Activated CD4-positive, CD25-positive, alpha-beta regulatory T cell treated with anti-CD3 and anti-CD28 coated beads, Interleukin-2, amount 50 U/mL, for 72 hours (primary cell): ENCODE measurements around the gene ETS1.

Source experiments
- DNase-seq: peaks from one replicate; pipeline ENCODE4 v3.0.0; 2021

ETS1 gene

DNA sequence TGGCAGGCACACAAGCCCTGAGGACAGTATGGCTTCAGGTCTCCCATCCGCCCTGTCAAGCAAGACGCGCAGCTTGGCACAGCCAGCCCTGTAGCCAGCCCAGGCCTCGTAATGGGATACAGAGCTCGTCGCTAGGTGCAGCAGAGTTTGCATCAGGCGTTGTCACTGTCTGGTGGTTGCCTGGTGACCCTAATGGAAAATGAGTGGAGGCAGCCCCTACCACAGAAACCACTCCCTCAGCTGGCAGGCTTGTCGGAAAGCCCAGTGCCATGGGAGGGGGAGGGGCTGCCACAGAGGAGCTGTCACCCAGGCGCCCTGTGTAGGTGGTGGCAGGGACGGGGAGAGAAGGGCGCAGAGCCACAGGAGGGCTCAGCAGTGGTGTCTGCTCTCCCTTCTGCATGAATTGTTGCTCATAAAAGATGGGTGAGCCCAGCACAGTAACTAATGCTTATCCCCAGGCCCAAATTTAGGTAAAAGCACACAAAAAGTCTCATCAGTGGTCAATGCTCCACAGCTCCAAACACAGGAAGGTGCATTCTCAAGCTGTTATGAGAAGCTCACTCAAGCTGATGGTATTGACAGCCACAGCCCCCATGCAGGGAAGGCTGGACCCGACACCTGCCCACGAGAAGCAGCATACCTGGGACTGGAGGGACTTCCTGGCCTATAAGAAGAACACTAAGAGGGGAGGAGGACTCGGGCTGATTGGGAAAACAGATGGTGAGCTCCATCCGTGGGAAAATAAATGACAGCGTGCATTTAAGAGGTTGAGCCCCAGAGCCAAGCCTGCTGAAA is 164.6 kb downstream of the ETS1 start:
- DNase-seq = peak; percentile 85

DNA sequence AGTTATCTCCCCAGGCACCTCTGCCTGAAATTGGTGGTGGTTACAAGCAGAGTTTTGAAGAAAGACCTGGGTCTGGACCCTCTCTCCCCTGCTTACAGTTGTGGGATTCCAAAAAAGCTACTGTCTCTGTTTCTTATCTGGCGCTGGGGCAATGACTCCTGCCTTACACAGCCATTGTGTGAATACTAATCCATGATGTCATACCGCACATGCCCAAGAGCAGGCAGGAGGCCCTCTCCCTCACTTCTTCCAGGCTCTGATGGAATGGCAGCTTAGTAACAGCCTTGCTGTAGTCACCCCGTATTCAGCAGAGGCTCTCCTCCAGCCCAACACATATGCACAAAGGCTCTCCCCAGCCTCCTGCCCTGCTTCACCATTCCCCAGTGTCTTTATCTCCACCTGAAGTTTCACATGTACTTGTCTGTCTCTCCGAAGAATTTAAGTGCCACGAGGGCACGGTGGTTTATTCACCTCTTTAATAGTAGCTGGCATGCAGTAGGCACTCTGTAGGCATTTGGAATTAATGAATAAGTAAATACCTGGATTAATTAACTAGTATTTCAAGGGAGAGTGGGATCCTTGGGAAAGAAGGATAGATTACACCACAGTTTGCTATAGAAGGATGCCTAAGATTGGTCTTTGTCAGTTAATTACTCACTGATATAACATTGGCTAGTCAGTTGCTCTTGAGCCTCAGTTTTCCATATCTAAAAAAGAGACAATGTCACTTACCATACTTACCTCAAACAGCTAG is 165.6 kb downstream of the ETS1 start:
- no peak for DNase-seq

DNA sequence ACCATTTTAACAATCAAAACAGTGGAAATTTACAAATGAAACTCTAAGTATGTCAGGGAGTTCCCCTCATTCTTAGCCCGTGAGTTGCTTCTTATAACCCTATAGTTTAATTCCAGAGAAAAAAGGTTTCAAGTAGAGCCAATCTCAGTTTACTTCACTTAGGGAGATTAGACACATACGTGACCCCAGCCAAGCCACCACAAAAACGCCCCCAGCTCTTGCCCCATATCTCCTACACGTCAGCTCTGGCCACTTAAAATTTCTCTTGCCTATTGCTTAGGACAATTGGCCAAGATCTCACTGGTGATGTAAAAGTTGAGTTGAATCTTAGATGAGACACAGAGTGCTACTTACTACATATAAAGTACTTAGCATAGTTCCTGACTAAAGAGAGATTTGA is 166.4 kb downstream of the ETS1 start:
- DNase-seq = no peak

DNA sequence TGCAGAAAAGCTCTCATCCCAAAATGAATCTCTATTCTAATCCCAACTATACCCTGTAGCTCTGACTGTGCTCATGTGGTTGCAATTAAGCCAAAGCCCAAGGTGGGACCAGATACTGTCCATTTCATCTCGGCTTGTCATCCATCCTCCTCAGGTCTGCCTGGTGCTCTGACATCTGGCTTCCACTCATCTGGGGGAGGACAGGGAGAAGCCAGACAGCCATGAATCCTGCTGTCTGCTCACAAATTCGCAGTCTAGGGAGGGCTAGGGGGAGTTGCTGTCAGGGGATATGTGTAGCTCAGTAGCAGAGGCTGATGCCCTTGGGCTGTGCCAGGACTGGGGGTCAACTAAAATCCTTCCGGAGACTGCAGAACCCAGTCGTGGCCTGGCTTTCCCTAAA is 167.1 kb downstream of the ETS1 start:
- no peak for DNase-seq

DNA sequence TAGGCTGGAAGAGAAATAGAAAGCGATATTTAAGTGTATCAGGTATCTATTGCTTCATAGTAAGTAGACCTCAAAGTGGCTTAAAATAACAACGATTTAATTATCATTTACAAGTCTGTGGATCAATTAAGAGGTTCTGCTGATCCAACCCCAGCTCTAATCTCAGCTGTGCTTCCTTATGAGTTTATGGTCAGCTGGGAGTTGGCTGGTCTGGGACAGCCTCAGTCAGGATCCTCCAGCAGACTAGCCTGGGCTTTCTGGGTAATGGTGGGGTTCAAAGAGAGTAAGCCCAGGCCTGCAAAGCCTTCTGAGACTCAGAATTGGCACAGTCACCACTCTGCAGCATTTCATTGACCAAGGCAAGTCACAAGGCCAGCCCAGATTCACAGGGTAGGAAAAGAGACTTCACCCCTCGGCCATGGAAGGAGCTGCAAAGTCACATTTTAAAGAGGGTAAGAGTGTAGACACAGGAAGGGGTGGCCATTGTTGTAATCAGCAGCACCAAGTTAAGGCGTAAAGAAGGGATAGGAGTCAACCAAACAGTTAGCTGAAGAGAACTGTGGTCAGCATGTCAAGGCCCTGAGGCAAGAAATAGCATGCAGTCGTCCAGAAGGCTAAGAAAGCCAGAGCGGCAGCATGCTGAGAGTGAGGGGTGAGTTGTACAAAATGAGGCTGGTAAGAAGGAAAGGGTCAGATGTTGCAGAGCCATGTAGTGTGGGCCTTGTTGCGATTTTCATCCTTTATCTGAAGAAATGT is 168.2 kb downstream of the ETS1 start:
- DNase-seq = no peak

DNA sequence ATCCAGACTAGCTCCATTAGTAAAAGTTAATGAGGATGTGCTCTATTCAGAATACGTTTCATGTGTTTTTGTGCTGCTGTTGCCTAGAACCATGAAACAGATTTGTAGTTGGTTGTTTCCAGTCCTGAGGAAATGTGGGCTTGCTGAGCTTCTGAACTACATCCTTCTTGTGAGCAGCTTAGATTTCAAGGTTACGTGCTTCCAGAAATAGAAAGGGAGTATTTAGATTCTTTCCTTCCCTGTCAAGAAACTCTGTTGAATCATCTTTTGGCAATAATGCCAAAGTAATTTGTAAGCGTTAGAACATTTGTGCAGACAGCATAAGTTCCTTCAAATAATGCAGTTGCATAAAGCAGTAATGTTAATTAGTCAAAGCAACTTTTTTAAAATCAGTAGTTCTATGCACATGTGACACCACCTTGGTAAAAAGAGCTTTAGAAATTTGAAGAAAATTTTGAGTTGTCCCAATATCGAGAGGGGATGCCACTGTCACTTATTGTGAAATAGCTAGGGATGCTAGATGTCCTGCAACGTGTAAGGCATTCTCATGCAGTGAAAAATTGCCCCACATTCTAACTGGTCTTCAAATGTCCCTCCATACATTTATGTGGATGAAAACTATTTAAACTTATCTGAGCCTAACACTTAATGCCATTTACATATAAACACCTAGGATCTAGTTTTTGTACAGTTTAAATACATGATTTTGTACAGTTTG is 169.6 kb downstream of the ETS1 start:
- DNase-seq = no peak

DNA sequence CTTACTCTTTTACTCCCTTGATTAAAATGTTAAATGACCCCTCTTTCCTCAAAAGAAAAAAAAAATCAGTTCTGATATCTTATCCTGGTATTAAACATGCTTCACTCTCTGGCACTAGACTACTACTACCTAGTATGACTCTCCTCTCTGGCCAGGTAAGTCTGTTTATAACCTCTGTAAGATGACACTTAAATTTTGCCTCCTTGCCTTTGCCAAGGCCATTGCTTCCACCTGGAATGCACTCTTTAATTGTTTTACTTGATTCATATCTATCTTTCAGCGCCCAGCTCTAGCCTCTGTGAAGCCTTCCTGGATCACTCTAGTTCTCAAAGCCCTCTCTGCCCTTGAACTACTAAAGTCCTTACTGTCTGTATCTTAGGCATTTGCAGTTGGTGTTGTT is 170.4 kb downstream of the ETS1 start:
- DNase-seq = no peak

DNA sequence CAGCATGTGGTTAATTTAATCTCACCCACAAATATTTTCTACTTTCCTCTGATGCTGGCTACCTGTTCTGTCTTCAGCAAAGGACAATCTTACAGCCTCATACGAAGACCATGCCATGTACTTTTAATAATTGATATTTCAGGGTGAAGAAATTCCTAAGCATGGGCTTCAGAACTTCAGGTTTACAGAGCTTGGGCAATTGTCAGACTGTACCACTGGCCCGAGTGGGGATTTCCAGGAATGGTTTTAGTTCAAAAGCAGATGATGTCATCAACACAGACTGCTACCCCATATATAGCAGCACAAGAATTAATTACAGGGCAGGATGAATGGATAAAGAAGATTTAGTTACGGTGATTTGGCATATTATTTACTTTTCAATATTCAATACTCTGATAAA is 171.8 kb downstream of the ETS1 start:
- no peak for DNase-seq

DNA sequence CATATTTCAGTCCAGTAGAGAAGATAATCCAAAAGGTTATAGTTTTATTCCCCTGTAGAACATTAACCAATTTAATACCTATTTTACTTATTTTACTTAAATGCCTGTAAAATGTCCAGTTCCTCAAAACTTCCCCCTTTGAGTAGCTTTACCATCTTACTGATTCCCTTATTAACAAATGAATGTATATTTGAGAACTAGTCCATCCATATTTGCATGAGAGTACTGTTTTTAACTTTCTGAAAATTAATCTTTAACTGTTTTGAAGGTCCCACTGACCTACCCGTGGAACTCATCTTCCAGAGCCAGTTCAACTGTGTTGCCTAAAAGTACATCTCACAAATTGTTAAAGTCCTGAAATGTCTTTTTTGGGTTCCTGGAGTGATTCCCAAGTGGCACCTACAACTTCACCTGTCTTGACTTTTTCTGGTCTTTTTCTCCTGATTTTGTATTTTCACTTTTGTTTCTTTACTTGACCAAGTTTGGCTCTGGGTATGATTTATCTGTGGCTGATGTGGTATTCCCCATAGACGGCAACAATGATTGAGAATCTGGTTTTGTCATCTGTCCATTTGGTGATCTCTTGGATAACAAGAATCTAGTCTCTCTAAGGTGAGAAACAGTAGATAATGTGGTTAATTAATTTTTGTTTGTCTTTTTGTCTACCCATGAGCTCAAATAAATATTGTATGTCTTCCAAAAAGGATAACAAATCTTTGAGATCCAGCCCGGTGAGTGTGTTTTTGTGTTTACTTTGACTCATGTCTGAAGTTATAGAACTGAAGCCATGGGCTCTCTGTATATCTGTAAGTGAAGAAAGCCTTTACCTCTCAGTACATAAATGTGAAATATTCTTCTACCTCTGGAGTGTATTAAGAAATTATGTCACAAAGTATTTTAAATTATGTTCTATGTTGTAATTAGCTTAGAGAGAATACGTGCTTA is 174.2 kb downstream of the ETS1 start:
- DNase-seq = no peak

DNA sequence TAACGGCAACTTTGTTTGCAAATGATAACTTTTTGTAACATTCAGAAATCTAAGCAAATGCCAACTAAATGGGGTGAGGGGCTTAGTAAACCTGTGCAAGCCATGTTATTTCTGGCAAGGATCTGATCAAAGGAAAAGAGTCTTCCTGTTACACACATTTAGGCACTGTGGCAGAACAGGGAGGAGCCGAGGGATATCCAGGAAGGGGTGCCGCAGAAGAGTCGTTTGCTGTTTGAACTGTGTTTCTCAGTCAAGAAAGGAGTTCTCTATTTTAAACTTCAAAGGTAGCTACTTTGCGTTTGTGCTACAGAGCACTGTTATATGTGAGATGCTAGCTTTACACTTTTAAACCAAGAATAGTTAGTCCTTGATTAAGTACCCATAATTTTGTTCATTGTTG is 175.5 kb downstream of the ETS1 start:
- no peak for DNase-seq

DNA sequence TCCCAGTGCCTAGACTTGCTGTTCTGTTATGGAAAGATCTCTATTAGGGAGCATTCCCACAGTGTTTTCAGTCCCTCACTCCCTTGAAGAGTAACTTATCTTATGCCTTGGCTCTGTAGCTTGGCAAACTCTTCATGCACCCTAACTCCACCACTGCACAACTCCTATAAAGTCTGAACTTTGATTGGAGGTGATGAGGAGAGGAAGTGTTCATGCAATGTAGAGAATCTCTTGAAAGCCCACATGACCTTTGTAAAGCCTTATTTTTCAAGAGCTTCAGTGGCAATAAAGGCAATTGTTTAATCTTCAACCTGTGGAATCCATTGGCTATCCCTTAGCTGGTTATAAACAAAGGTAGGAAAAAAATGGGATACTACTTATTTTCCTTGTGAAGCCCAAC is 176.2 kb downstream of the ETS1 start:
- DNase-seq = no peak

DNA sequence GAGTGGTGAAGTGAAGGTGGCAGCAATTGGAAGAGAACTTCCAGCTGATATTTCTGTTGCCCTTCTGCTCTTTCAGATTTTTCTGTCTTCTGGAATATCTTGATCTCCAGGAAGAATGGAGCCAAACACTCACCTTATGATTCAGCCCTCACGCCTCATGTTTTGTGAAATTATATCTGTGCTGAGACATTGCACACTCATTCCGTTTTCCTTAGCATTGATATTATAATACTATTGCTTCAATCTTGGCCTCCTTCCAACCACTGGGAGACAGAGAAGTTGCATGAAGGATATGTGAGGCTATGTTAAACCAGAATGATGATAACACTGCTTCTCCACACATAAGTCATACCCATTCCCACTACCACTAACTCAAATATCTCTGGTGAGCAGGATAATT is 177.9 kb downstream of the ETS1 start:
- no peak for DNase-seq
